AG08395 (cell line): Measurements from ENCODE around the gene CRYGS.
"Not testable (repeated sequence)": the region's sequence is repeated elsewhere in the genome, so short reads cannot be mapped to it uniquely, and the experiment has no call there.

Source experiments
- DNase-seq: peaks from one replicate; pipeline ENCODE4 v3.0.0; 2012; ENCODE audit warnings: mixed read lengths, low spot score

Gene CRYGS

GRCh38 chr3:186519021-186519658 lies 25.0 kb downstream of the CRYGS start:
- DNase-seq = no peak

DNA sequence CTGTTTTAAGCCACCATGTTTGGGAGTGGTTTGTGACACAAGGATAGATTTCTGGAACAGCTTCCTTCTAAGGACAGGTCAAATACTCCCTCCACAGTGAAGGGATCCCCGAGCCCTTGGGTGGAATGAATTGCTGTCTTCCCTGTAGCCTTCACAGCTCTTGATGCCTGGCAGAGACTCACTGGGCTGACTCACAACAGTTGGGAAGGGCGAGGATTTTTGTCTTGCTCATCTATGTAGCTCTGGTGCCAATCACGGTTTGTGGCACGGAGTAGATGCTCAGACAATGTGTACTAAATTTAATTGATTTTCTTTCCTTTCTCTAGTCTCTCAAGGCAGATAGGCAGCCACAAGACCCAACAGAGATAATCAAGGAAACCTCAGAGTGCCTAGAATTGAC lies 27.0 kb downstream of the CRYGS start:
- DNase-seq = no peak

GRCh38 chr3:186516646-186517045 lies 27.5 kb downstream of the CRYGS start:
- no peak for DNase-seq

GRCh38 chr3:186515125-186515524 lies 29.1 kb downstream of the CRYGS start:
- DNase-seq = no peak

DNA sequence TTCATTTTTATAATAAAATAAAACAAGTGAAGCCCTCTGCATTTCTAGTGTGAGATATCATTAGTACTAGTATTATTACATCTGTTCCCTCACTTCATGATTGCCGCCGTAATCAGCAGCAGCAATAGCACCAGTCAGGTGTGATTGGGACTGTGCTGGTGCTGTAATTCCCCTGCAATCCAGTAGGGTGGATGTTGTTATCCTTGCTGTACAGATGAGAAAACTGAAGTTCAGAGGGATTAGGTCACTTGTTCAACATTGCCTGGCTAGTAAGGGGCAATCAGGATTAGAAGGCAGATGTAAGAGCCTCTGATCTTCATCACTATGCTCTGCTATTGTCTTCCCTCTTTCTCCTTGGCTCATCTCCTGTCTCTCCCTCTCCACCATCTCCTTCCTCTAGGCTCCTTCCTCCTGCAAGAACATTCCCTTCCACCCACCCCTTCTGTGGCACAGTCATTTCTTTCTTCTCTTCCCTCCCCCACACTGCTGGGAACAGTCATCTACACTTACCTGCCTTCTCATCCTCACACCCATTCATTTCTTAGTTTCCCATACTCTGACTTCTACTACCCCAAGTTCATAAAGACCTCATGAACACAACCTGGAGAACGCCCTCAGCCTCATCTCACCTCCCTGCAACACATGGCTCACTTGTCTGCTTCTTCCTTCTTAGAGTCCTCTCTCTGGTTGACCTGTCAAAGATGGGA lies 29.7 kb downstream of the CRYGS start:
- DNase-seq = no peak

DNA sequence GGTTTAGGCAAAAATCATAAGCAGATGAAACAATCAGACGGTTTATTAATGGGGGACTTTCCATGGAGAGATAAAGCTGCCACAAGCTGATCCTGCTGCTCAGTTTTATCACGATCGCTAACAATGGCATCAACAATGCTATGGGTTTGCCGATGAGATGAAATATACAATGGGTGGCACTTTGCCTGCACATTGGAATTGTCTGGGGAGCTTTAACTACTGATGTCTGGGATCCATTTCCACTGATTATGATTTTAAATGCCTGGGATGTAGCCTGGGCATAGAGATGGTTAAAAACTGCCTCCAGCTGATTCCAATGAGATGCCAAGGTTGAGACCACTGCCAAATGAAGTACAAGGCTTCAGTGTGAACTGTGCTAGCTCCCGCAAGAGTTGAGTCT lies 30.8 kb downstream of the CRYGS start:
- DNase-seq = no peak

DNA sequence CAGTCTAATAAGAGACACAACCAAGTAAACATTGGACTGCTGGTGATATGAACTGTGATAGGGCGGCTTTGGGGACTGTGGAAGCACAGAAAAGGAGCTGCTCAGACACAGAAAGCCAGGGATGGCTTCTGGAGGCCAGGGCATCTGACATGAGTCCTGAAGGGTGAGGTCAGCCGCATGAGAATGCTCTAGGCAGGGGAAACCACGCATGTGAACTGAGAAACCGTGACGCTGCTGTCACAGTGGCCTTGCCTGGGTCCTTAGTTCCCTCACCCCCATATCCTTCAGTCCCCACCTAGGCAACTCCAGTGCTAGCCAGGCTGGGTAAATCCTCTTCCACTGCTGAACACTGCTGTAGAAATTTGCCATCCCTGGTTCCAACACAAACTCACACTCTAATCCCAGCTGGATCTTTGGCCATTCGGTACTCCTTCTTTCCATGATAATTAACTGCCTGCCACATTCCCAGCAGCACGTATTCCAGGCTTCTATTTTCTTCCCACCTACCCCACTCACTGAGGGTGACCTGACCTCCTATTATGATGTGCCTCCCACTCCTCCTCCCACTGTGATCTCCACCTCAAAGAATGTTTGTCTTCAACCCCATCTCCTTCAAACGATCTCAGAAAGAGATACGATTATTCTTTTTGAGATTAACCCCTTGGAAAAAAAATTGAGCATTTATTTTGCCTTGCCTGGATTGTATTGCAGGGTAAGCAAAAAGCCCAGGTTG lies 31.4 kb downstream of the CRYGS start:
- no peak for DNase-seq

DNA sequence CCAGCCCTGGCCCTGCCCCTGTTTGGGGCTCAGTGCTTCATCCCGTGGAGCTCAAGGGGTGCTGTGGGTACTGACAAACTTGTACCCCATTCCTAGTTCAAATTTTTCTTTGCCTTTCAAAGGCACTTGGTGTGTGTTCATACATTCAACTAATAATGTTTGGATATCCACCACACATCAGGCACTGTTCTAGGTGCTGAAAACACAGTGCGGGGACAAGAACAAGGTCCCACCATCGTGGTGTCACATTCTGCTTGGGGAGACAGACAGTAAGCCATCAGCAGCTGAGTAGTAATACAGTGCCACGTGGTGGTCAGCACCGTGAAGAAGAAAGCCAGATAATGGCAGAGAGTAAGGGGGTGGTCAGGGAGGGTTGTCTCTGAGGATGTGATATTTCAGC lies 32.5 kb downstream of the CRYGS start:
- DNase-seq = no peak

- DNase-seq = no peak
Measured at GRCh38 chr3:186511245-186511644, 32.9 kb downstream of the CRYGS start.

DNA sequence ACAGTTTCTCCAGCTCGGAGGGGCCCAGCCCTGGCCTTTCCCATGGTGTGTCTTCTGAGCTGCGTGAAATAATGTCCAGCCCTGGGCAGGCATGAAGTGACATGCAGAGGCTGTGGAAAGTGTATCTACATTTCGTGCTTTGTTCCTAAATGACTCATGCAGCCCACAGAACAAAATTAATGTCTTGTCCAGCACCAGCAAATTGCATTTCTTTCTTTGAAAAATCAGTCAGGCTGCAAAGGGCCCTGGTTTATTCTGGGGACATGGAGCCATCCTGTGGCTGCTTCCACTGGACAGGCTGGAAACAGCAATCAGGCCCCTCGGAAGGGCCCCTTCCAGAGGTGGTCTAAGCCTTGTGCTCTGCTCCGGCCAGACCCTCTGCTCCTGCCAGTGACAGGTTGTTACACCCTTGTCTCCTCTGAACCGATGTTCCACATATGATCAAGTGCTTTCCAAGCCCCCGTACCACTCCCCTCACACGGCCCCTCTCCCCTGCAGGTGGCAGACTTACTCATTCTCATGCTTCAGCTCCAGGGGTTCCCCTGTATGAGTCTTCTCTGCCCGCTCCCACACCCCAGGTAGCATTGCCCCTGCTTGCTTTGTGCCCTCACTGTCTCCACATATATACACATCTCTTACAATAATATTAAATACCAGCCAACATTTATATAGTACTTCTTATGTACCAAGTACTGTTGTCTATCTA lies 33.7 kb downstream of the CRYGS start:
- DNase-seq = no peak

DNA sequence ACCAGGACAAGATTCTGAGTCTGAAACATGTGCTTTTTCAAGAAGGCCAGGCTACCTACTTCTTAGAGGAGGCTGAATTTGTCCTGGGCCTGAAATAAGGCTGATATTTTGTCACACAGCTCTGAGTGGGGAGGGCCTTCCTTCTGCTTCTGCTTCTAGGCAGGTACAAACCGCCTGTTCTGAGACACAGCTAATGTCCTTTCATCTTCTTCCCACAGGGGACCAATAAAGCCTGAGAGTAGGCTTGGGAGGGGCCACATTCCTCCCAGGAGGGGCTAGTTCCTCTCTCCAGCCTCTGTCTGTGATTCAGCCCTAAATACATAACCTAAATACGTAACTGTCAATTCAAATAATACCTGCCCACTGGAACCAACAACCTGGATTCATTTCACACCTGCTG lies 34.8 kb downstream of the CRYGS start:
- no peak for DNase-seq

DNA sequence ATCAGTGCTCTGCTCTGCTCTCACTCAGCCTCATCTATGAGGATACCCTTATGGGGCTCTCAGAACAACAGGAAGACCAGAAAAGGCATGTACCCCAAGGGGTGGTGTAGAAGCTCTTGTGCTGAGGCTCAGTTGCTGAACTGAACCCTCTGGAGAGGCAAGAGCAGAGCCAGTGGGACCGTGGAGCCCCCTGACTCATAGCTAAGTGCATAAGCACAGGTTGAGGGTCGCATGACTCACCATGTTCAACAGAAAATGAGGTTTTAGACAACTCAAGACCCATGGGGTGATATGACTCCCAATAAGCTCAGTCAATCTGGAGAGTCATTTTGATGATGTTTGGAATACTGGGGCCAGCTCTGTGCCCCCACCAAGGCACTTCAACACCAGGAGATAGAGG lies 37.3 kb downstream of the CRYGS start:
- no peak for DNase-seq

- no peak for DNase-seq
Measured at GRCh38 chr3:186506191-186506739, 37.9 kb downstream of the CRYGS start.

GRCh38 chr3:186502966-186503712 lies 41.0 kb downstream of the CRYGS start:
- DNase-seq = no peak

DNA sequence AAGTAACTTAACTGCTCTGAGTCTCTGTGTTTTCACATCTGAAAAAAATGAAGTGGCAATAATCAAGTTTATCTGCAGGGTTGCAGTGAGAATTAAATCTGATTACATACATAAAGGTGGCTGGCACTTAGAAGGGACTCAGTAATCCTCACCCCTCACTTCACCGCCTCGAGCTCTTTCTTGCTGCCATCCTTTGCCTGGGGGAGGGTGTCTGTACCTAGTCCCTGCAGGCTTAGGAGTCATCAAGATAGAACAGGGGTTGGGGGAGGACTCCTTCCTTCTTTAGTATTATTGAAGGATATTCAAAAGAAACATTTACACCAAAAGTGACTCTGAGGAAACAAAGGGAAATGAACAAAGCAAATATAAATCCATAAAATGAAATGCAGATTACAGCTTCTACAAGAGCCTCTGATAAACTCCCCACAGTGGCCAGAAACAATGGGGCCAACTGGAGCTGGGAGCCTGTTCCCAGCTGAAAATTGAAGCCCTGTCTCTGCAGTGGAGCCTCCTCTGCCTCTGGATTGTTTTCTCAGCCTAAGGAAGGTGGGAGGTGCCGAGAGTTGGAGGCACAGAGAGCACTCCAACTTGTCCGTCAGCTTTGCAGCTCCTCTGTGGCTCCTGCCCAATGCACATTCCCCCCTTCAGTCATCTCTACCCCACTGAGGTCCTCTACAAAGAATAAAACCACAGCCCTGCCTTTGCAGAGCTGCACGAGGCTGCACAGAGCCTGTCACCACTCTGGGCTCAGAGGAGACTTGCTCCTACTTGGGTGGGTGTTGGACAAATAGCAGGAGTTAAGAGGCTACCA lies 41.8 kb downstream of the CRYGS start:
- DNase-seq = no peak

- not testable (repeated sequence) for DNase-seq
Measured at GRCh38 chr3:186499949-186500348, 44.2 kb downstream of the CRYGS start.

DNA sequence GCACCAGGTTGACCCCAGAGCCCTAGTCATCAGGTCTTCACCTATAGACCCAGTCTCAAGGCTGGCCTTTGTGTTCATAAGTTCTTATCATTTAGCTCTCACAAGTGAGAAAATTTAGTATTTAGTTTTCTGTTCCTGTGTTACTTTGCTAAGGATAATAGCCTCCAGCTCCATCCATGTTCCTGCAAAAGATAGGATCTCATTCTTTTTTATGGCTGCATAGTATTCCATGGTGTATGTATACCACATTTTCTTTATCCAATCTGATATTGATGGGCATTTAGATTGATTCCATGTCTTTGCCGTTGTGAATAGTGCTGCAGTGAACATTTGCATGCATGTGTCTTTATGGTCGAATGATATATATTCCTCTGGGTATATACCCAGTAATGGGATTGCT lies 46.2 kb downstream of the CRYGS start:
- not testable (repeated sequence) for DNase-seq

GRCh38 chr3:186497608-186498007 lies 46.6 kb downstream of the CRYGS start:
- no peak for DNase-seq

- DNase-seq = no peak
Measured at GRCh38 chr3:186496635-186497034, 47.5 kb downstream of the CRYGS start.

- DNase-seq = no peak
Measured at GRCh38 chr3:186496016-186496415, 48.2 kb downstream of the CRYGS start.
